Heart left ventricle (tissue), 13 donors: ENCODE results near the gene NME3.

Experiments
- POLR2A ChIP-seq, 2 donors: fragments of 450-650 bp; IDR thresholded peaks; one replicate each; pipeline ENCODE4 v1.6.1; 2017; ENCODE audit warnings: antibody characterized with exemption in 2 of 2, mild to moderate bottlenecking in 2 of 2, moderate library complexity in 2 of 2
- TF ChIP-seq, protein P1 (sequence below), 12 donors: fragments of 200-600 bp; sonication (generic) in 4 of 12; IDR thresholded peaks; one replicate each; pipeline versions ENCODE4 v1.5.0 to v1.8.0; 2018 to 2022; ENCODE audit warnings: antibody characterized with exemption in 12 of 12, mild to moderate bottlenecking in 5 of 12
- donor health status: ischemic (EF 13 %, LVEDD 7.1; RV severe dilation, severe dysfunction).
- donor health status: DM: no; HTN: yes; CAD: no.
- donor health status: DM: no; HTN: no; CAD: no.
- donor health status: ischemic (EF 25% LVEDD 6.9; RV normal size, moderate dysfunction).
- donor health status: ischemic (EF 25% LVEDD 5.7; RV mildly dilated, moderate dysfunction).
- donor health status: ischemic (EF 35%, LVEDD 5.7; RV mildly dilated, moderate dysfunction).
- donor health status: nonischemic (EF 11% LVEDD 7.7; RV severe dilation, severe dysfunction).
- donor health status: DM: yes; HTN: yes; CAD: no.
- donor health status: PGD.
- donor health status: ischemic (EF 29% LVEDD 5.4; RV normal size, mild dysfunction).
- donor health status: nonischemic (EF 23%, LVEDD 6.1; RV moderate dilation, normal function).

DNA sequence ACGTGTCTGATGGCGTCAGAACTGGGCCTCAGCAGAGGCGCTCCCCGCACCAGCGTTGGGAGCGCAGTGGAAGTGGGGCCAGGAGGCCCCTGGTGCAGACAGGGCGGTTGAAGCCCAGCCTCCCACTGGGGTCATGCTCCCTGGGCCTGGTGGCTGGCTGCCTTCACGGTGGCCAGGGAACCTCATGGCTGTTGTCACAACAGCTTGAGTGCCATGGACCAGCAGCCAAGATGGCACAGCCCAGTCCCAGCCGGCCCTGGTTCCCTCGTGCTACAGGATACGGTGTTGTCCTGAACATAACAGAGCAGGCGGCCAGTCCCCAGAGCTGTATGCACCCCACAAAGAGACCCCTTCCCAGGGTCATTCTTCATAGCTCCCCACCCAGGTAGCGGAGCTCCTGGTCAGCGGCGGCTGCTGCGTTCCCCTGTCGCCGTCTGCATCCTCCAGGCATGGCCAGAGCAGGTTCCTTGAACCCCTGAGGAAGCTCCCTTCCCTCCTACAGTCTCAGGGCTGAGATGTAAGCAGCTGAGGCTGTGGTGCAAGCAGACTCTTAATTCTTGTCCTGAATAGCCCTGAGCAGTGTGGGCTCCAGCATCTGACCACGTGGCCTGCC, 29.7 kb downstream of the NME3 start:
- TF ChIP-seq, protein P1, sequence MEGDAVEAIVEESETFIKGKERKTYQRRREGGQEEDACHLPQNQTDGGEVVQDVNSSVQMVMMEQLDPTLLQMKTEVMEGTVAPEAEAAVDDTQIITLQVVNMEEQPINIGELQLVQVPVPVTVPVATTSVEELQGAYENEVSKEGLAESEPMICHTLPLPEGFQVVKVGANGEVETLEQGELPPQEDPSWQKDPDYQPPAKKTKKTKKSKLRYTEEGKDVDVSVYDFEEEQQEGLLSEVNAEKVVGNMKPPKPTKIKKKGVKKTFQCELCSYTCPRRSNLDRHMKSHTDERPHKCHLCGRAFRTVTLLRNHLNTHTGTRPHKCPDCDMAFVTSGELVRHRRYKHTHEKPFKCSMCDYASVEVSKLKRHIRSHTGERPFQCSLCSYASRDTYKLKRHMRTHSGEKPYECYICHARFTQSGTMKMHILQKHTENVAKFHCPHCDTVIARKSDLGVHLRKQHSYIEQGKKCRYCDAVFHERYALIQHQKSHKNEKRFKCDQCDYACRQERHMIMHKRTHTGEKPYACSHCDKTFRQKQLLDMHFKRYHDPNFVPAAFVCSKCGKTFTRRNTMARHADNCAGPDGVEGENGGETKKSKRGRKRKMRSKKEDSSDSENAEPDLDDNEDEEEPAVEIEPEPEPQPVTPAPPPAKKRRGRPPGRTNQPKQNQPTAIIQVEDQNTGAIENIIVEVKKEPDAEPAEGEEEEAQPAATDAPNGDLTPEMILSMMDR (IDR thresholded peaks at IDR 0.05) = no peak
- no peak for TF ChIP-seq POLR2A (IDR thresholded peaks at IDR 0.05)
